Tibial nerve (tissue), 4 donors: ENCODE data around the gene FBXW8. TPM values are rescaled to one million over a fixed set of nuclear protein-coding genes. Genes with fewer than 3 reads are reported as not detected.

Source experiments
- DNase-seq, 2 donors: peaks; one replicate each; pipeline ENCODE4 v3.0.0-alpha.2; 2019; ENCODE audit warnings: low spot score in 2 of 2
- H3K27ac ChIP-seq, 4 donors: fragments of 200-600 bp; sonication (generic) in 3 of 4; one replicate each; pipeline ENCODE4 v1.5.1; 2017 to 2019; ENCODE audit warnings: mild to moderate bottlenecking in 1 of 4
- H3K27me3 ChIP-seq, 2 donors: fragments of 200-600 bp; sonication (generic) in 1 of 2; one replicate each; pipeline versions ENCODE4 v1.5.1 to v1.6.0; 2017 to 2019
- H3K36me3 ChIP-seq, 3 donors: fragments of 200-600 bp; sonication (generic); one replicate each; pipeline ENCODE4 v1.5.1; 2018 to 2019
- H3K4me1 ChIP-seq, 4 donors: fragments of 200-600 bp; sonication (generic) in 3 of 4; one replicate each; pipeline ENCODE4 v1.5.1; 2017 to 2019
- H3K4me3 ChIP-seq, 4 donors: fragments of 200-600 bp; sonication (generic) in 3 of 4; one replicate each; pipeline ENCODE4 v1.5.1; 2017 to 2019; ENCODE audit warnings: mild to moderate bottlenecking in 1 of 4, moderate library complexity in 1 of 4
- H3K9me3 ChIP-seq, 4 donors: fragments of 200-600 bp; sonication (generic) in 3 of 4; one replicate each; pipeline ENCODE4 v1.5.1; 2017 to 2019
- EP300 ChIP-seq, 2 donors: sonication (generic); formaldehyde crosslinking; IDR thresholded peaks; one replicate each; pipeline ENCODE4 v1.6.1; 2017; ENCODE audit warnings: antibody characterized with exemption in 2 of 2, mild to moderate bottlenecking in 1 of 2
- POLR2A ChIP-seq, 2 donors: fragments of 450-650 bp; IDR thresholded peaks; one replicate each; pipeline ENCODE4 v1.6.1; 2017; ENCODE audit warnings: antibody characterized with exemption in 2 of 2, mild to moderate bottlenecking in 2 of 2, moderate library complexity in 2 of 2
- WGBS, 2 donors: methylation state at CpG; one replicate each; pipeline ENCODE4 v1.1.5; 2018; 5-methylcytosine and 5-hydroxymethylcytosine counted together
- total RNA-seq, 4 donors: library from RNA; depleted of rRNA; stranded (reverse); fragments of >200 nt; gene quantifications; one replicate each; pipeline ENCODE4 v1.1.0, GENCODE V29; 2016
- TF ChIP-seq, protein P1 (sequence below), 5 experiments: fragments of 200-600 bp in 3 of 5; fragments of 450-650 bp in 2 of 5; sonication (generic) in 3 of 5; IDR thresholded peaks; one replicate each; pipeline ENCODE4 v1.5.1; 2016 to 2019; ENCODE audit warnings: antibody characterized with exemption in 5 of 5, mild to moderate bottlenecking in 3 of 5, moderate library complexity in 2 of 5

The FBXW8 gene
- total RNA-seq, 4 donors from 2014 or later, result 26.7 to 38.4 (median 29.0) TPM

DNA sequence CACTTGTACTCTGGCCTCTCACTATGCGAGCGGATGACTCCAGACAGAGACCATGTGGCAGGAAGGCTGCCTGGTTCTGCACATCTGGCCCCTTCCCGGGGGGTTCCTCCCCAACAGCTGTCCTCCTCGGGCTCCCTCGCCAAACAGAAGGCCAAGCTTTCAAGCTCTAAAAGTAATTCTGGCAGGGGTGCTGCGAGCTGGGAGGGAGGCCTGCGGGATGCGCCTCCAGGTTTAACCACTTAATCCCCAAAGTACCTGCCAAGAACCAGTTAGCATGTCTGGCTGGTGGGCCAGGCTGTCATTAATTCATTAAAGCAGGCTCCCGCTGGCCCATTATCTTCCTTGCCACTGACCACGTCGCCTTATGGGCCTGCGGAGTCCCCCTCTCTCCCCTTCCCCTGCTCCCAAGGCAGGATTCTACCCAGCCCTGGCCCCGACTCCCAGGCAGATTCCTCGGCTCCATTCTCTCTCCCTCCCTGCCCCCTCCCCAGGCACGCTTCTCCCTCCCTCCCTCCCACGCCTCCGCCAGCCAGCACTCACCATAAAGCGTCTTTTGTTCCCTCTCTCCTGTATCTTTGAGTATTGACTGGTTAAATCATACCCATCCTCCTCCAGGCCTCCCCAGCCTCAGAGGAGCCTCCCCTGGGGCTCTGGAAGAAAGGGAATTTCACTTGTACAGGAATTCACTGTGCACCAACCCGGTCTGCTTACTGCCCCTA is 34.4 kb upstream of the FBXW8 start:
- 10% methylated on average over 19 of the region's 19 CpGs for WGBS, 2 donors
- peaks cover 0 to 65% of the 10 kb centered on the region in 2 donors for H3K27me3 ChIP-seq
- no peak for DNase-seq
- H3K9me3 ChIP-seq, result peaks cover 0 to 24% (median 0%) of the 10 kb centered on the region in 4 donors
- TF ChIP-seq, protein P1, sequence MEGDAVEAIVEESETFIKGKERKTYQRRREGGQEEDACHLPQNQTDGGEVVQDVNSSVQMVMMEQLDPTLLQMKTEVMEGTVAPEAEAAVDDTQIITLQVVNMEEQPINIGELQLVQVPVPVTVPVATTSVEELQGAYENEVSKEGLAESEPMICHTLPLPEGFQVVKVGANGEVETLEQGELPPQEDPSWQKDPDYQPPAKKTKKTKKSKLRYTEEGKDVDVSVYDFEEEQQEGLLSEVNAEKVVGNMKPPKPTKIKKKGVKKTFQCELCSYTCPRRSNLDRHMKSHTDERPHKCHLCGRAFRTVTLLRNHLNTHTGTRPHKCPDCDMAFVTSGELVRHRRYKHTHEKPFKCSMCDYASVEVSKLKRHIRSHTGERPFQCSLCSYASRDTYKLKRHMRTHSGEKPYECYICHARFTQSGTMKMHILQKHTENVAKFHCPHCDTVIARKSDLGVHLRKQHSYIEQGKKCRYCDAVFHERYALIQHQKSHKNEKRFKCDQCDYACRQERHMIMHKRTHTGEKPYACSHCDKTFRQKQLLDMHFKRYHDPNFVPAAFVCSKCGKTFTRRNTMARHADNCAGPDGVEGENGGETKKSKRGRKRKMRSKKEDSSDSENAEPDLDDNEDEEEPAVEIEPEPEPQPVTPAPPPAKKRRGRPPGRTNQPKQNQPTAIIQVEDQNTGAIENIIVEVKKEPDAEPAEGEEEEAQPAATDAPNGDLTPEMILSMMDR (IDR thresholded peaks at IDR 0.05), result no peak
- TF ChIP-seq POLR2A (IDR thresholded peaks at IDR 0.05), result no peak
- TF ChIP-seq EP300 (IDR thresholded peaks at IDR 0.05), result no peak
- H3K36me3 ChIP-seq, result no peaks in the 10 kb centered on the region
- H3K4me3 ChIP-seq, result no peak overlapping the region
- no peak overlapping the region for H3K27ac ChIP-seq
- peaks cover 0 to 35% (median 17%) of the 10 kb centered on the region in 4 donors for H3K4me1 ChIP-seq

DNA sequence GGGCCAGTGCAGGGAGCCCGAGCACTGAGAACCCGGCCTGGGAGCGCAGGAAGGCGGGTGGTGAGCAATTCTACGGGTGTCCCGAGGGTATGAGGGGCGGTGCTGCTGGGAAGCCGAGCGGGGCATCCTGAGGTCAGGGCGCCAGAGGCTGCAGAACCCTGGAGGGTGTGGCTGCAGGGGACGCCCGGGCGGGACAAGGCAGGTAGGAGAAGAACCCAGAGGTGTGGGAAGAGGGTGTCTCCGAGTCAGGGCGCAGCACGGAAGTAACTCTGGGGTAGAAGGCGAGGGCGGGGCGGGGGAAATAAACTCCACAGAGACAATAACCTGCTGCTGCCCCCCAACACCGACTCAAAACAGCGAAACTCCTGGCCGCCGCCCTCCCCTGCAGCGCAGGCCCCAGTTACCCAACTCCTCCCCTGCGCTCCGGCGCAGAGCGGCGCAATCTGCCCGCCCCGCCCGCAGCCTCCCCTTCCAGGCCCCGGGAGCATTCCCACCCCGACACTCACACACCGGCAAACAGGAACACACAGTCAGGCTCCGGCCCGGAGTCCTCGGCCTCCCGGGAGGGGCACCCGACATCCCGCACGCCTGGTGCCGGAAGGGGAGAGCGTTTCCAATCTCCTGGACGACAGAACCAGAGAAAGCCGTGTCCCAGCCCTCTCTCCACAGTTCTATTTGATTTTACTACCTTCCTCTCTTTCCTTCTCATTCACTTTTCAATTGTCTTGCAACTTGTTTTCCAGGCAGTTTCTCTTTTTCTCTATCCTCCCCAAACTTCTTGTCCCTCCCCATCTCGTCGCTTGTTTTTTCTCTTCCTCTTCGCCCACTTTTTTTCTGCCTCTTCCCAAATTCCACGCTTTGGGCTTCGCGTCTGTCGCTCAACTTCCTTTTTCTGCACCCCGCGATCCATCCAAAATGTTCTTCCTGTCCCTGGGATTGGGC is 31.9 kb upstream of the FBXW8 start:
- TF ChIP-seq EP300 (IDR thresholded peaks at IDR 0.05) (no peak), POLR2A (IDR thresholded peaks at IDR 0.05) (no peak)
- TF ChIP-seq, protein P1 (IDR thresholded peaks at IDR 0.05), result no peak
- Histone ChIP-seq H3K4me1 (peaks cover 0 to 51% (median 26%) of the 10 kb centered on the region in 4 donors), H3K27ac (no peak overlapping the region), H3K4me3 (peak overlapping the region in 3 of 4 donors; percentile 3 to 39 (median 31)), H3K36me3 (no peaks in the 10 kb centered on the region), H3K9me3 (peaks cover 0 to 17% (median 0%) of the 10 kb centered on the region in 4 donors), H3K27me3 (peaks cover 0 to 86% of the 10 kb centered on the region in 2 donors)
- 3 to 5% methylated on average over 42 to 55 of the region's 55 CpGs for WGBS, 2 donors
- DNase-seq, result no peak

DNA sequence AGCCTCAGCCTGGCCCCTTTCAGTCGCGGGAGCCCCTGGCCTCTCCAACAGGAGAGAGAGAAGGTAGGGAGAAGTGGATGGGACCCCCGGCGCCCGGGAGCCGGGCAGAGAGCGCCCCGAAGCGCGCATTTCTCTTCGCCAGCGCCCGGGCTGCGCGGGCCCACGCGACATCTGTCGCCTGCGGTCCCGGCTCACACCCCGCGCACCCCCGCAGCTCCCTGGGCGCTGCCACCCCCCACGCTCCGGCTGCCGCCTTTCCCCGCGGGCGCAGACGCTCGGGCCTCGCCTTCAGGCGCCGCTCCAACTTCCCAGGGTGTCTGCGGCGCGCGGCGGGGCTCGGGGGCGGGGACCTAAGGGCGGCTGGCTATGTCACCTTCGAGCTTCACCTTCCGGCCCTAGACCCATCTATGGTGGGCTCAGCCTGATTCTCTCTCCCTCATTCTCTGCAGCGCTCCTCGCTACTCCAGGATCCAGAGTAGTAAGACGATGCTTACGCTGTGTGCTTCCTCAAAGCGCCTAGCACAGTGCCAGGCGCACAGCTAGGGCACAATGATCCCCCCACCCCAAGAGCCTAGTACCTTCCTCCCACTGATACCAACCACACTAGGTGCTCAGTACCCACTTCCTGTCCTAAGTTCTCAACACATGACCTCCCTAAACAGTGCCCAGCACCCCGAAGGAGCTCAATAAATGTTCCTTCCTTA is 31.1 kb upstream of the FBXW8 start:
- Histone ChIP-seq H3K36me3 (no peaks in the 10 kb centered on the region), H3K4me1 (peaks cover 0 to 51% (median 26%) of the 10 kb centered on the region in 4 donors), H3K27ac (no peak overlapping the region), H3K27me3 (peaks cover 0 to 86% of the 10 kb centered on the region in 2 donors), H3K9me3 (peaks cover 0 to 8% (median 0%) of the 10 kb centered on the region in 4 donors), H3K4me3 (peak overlapping the region in 2 of 4 donors; percentile 31 to 39)
- TF ChIP-seq, protein P1 (IDR thresholded peaks at IDR 0.05), result no peak
- TF ChIP-seq POLR2A (IDR thresholded peaks at IDR 0.05) (no peak), EP300 (IDR thresholded peaks at IDR 0.05) (no peak)
- no peak for DNase-seq
- WGBS, 2 donors, result 2 to 3% methylated on average over 21 to 30 of the region's 52 CpGs

DNA sequence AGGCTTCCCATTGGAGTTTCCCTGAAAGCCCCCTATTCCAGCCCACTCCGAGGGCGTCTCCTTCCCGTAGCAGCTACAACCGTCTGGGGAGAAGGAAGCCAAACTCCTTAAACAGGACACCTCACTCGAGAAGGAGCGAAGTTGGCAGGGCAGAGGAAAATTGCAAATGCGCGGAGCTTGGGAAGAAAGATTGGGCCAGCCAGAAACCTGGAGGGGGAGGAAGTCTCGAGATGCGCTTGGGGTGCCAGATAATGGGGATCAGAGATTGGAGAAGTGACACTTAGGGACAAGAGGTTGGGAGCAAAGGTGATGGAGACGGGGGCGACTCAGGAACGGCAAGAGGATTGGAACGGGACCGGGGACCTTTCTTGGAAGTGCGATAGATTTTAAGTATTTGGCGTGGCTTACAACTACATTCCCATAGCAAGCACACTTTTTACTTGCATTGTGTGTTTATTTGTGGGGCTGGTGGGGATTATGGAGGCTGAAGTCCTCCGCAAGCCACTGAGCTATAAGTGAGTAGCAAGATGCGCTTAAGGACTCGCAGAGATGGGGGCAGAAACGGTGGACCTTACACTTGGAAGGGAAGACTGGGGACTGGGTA is 30.4 kb upstream of the FBXW8 start:
- peak overlapping the region in 2 of 4 donors; percentile 27 to 38 for H3K4me3 ChIP-seq
- peaks cover 0 to 51% (median 26%) of the 10 kb centered on the region in 4 donors for H3K4me1 ChIP-seq
- H3K9me3 ChIP-seq, result peaks cover 0 to 2% (median 0%) of the 10 kb centered on the region in 4 donors
- H3K36me3 ChIP-seq, result no peaks in the 10 kb centered on the region
- H3K27ac ChIP-seq, result no peak overlapping the region
- 2 to 4% methylated on average over 20 of the region's 21 CpGs for WGBS, 2 donors
- DNase-seq, result no peak
- TF ChIP-seq, protein P1 (IDR thresholded peaks at IDR 0.05), result no peak
- TF ChIP-seq EP300 (IDR thresholded peaks at IDR 0.05), result no peak
- TF ChIP-seq POLR2A (IDR thresholded peaks at IDR 0.05), result no peak
- peaks cover 0 to 92% of the 10 kb centered on the region in 2 donors for H3K27me3 ChIP-seq
